Panc1 (cell line): ENCODE results near the gene RBMS3. TPM values are rescaled to one million over a fixed set of nuclear protein-coding genes. Genes with fewer than 3 reads are reported as not detected.

Experiments used
- ATAC-seq: fragments of 200-7000 bp; cut with Tn5 transposase; 2 replicates; pipeline ENCODE4 v1.9.1; 2020; ENCODE audit warnings: mild to moderate bottlenecking, moderate library complexity
- BruUV-seq: library from RNA; stranded (reverse); fragments of 400-500 nt; replicated peaks from 2 replicates; lab custom pipeline; 2021; lab: Mats Ljungman, UMichigan
- CTCF ChIA-PET: fragments of 300-600 bp; sonication (Branson Sonifier 250); formaldehyde crosslinking; loops from one replicate; lab custom pipeline; 2022; ENCODE audit warnings: antibody characterized with exemption; lab: Charles Lee
- POLR2A ChIA-PET: fragments of 300-600 bp; sonication (Branson Sonifier 250); formaldehyde crosslinking; loops from one replicate; lab custom pipeline; 2022; ENCODE audit warnings: antibody characterized with exemption; lab: Charles Lee
- DNase-seq: peaks from one replicate; pipeline ENCODE4 v3.0.0-alpha.2; 2010; ENCODE audit warnings: low read depth, low spot score
- H3K27ac ChIP-seq: 2 replicates; pipeline ENCODE4 v1.5.1; 2011; ENCODE audit warnings: mild to moderate bottlenecking, low read length, inconsistent platforms
- H3K27me3 ChIP-seq: fragments of 200-500 bp; sonication (Bioruptor generic); 2 replicates; pipeline ENCODE4 v1.6.0; 2014; ENCODE audit warnings: low read length, inconsistent platforms; ENCODE audit not compliant: control insufficient read depth, insufficient read depth
- H3K36me3 ChIP-seq: fragments of 200-500 bp; sonication (Bioruptor generic); 2 replicates; pipeline ENCODE4 v1.5.1; 2014; ENCODE audit warnings: inconsistent platforms, mild to moderate bottlenecking, low read length, moderate library complexity; ENCODE audit not compliant: control insufficient read depth, insufficient read depth
- H3K4me1 ChIP-seq: 2 replicates; pipeline ENCODE4 v1.5.1; 2011; ENCODE audit warnings: inconsistent platforms, mild to moderate bottlenecking, low read length, moderate library complexity; ENCODE audit not compliant: control insufficient read depth, insufficient read depth
- H3K4me3 ChIP-seq, 2 experiments: 2 replicates each; pipeline ENCODE4 v1.5.1; 2011 to 2012; ENCODE audit warnings: low read depth in 2 of 2, low read length in 2 of 2, mild to moderate bottlenecking in 2 of 2, inconsistent platforms in 1 of 2, moderate library complexity in 1 of 2
- H3K9me3 ChIP-seq: fragments of 200-500 bp; sonication (Bioruptor generic); 2 replicates; pipeline ENCODE4 v1.5.1; 2014; ENCODE audit warnings: low read depth, mild to moderate bottlenecking, inconsistent platforms, low read length, moderate library complexity; ENCODE audit not compliant: control insufficient read depth, insufficient read depth
- CTCF ChIP-seq: fragments of 450-650 bp; IDR thresholded peaks from 2 replicates; pipeline ENCODE4 v1.5.1; 2017; ENCODE audit warnings: mild to moderate bottlenecking
- POLR2AphosphoS5 ChIP-seq: IDR thresholded peaks from 2 replicates; pipeline ENCODE4 v1.6.1; 2012; ENCODE audit warnings: mild to moderate bottlenecking, low read depth, low read length, moderate library complexity
- REST ChIP-seq, 2 experiments: IDR thresholded peaks; 2 replicates each; pipeline ENCODE4 v1.6.1; 2011 to 2012; ENCODE audit warnings: low read depth in 2 of 2, control low read depth in 1 of 2, low read length in 1 of 2, mild to moderate bottlenecking in 1 of 2, moderate library complexity in 1 of 2; ENCODE audit not compliant: insufficient read depth in 1 of 2
- SIN3A ChIP-seq: IDR thresholded peaks from 2 replicates; pipeline ENCODE4 v1.6.1; 2012; ENCODE audit warnings: low read depth, mild to moderate bottlenecking, low read length, moderate library complexity, borderline replicate concordance; ENCODE audit not compliant: insufficient read depth
- TCF7L2 ChIP-seq: IDR thresholded peaks from 2 replicates; pipeline ENCODE4 v1.6.1; 2011; ENCODE audit warnings: mild to moderate bottlenecking, low read depth, low read length, inconsistent platforms
- in situ Hi-C: cut with HindIII; loops from 2 replicates; pipeline ENCODE4 v1.10.0; 2016; ENCODE audit warnings: low sequenced_read_pairs, low pct_unique_long_range_greater_than_20kb
- intact Hi-C: fragments of 100-400 bp; cut with micrococcal nuclease; formaldehyde crosslinking; loops from one replicate; pipeline ENCODE4 v1.10.0; 2022; ENCODE audit not compliant: unreplicated experiment
- total RNA-seq: library from RNA; stranded (reverse); gene quantifications from one replicate; pipeline ENCODE4 v1.2.1, GENCODE V29; 2021; ENCODE audit not compliant: unreplicated experiment

Gene RBMS3
- total RNA-seq, 1 experiment from 2014 or later = 1.1 TPM

- in situ Hi-C loops (no loop called here), intact Hi-C loops (no loop called here)
- POLR2A ChIA-PET = no interaction called here
- ATAC-seq (no peak), DNase-seq (no peak)
- CTCF ChIA-PET = no interaction called here
- TF ChIP-seq POLR2AphosphoS5 (no peak), REST (IDR thresholded peaks at IDR 0.05; ENCODE audit: insufficient read depth in 1 of 2, low read depth in 2 of 2, low read length in 1 of 2) (no peak), SIN3A (no peak), CTCF (no peak), TCF7L2 (no peak)
- Histone ChIP-seq H3K4me3 (no peak overlapping the region), H3K4me1 (no peaks in the 10 kb centered on the region), H3K36me3 (no peaks in the 10 kb centered on the region), H3K27me3 (no peaks in the 10 kb centered on the region), H3K9me3 (no peaks in the 10 kb centered on the region), H3K27ac (no peak overlapping the region)
- BruUV-seq = no TSS peak
Measured at GRCh38 chr3:29493109-29493508, 212.2 kb downstream of the RBMS3 start.

GRCh38 chr3:29494305-29495036 is 213.6 kb downstream of the RBMS3 start:
- TF ChIP-seq REST (IDR thresholded peaks at IDR 0.05; ENCODE audit: insufficient read depth in 1 of 2, low read depth in 2 of 2, low read length in 1 of 2) = no peak
- H3K4me3 ChIP-seq = no peak overlapping the region
- H3K9me3 ChIP-seq = no peaks in the 10 kb centered on the region
- intact Hi-C loops = no loop called here
- no peaks in the 10 kb centered on the region for H3K27me3 ChIP-seq
- ATAC-seq (no peak), DNase-seq (no peak)
- no peaks in the 10 kb centered on the region for H3K4me1 ChIP-seq
- H3K36me3 ChIP-seq = no peaks in the 10 kb centered on the region
- ChIA-PET POLR2A (no interaction called here), CTCF (no interaction called here)
- BruUV-seq = no TSS peak
- in situ Hi-C loops = no loop called here
- H3K27ac ChIP-seq = no peak overlapping the region
